GM10266 (cell line): ENCODE results near the gene KLHL3.

Experiments
- DNase-seq: peaks from one replicate; pipeline ENCODE4 v3.0.0; 2012; ENCODE audit errors: extremely low spot score
- CTCF ChIP-seq: IDR thresholded peaks from 2 replicates; pipeline ENCODE4 v1.5.1; 2012; ENCODE audit warnings: mild to moderate bottlenecking, low read depth; ENCODE audit not compliant: control insufficient read depth, insufficient read depth; ENCODE audit errors: missing control alignments

The KLHL3 gene

GRCh38 chr5:137679910-137680309 is 56.0 kb downstream of the KLHL3 start:
- DNase-seq, result no peak
- TF ChIP-seq CTCF, result no peak

- no peak for TF ChIP-seq CTCF
- no peak for DNase-seq
Observed at GRCh38 chr5:137679195-137679594, 56.7 kb downstream of the KLHL3 start.

- TF ChIP-seq CTCF, result no peak
- no peak for DNase-seq
Observed at GRCh38 chr5:137672881-137673280, 63.0 kb downstream of the KLHL3 start.

- no peak for DNase-seq
- TF ChIP-seq CTCF, result no peak
Observed at GRCh38 chr5:137672001-137672400, 63.9 kb downstream of the KLHL3 start.

GRCh38 chr5:137669811-137670210 is 66.1 kb downstream of the KLHL3 start:
- no peak for TF ChIP-seq CTCF
- no peak for DNase-seq

- DNase-seq, result no peak
- no peak for TF ChIP-seq CTCF
Observed at GRCh38 chr5:137668637-137669036, 67.3 kb downstream of the KLHL3 start.

- no peak for TF ChIP-seq CTCF
- DNase-seq, result no peak
Observed at GRCh38 chr5:137667341-137667740, 68.5 kb downstream of the KLHL3 start.
